ENCODE data around the gene MAP2K3. TPM values are rescaled to one million over a fixed set of nuclear protein-coding genes. Genes with fewer than 3 reads are reported as not detected.
"Not testable (repeated sequence)": the region's sequence is repeated elsewhere in the genome, so short reads cannot be mapped to it uniquely, and the experiment has no call there.

The MAP2K3 gene
- total and polyA plus RNA-seq, 2 of the 8 experiments (the other 6 are each of a cell fraction or from before 2014, with no cell fraction given): 16.9 to 33.5 TPM

GRCh38 chr17:21341279-21341678 lies 56.8 kb downstream of the MAP2K3 start:
- H2AK5ac ChIP-seq (ENCODE audit: low read depth, low read length); H4K91ac ChIP-seq (replicated peaks; ENCODE audit: insufficient read length, low read length); H3K4me1 ChIP-seq (replicated peaks in 1 of 4; ENCODE audit: control insufficient read depth in 3 of 4, insufficient read depth in 4 of 4, low read length in 3 of 4); POLR2A ChIA-PET (ENCODE audit: partially characterized antibody); H4K20me1 ChIP-seq (replicated peaks in 1 of 2; ENCODE audit: control insufficient read depth in 1 of 2, insufficient read depth in 2 of 2, low read length in 2 of 2); H2BK20ac ChIP-seq (ENCODE audit: low read length); H4K8ac ChIP-seq (ENCODE audit: extremely low read depth, insufficient read depth, low read length); H3K4me3 ChIP-seq (ENCODE audit: extremely low read depth in 1 of 4, insufficient read depth in 2 of 4, low read depth in 3 of 4, low read length in 4 of 4); H3K27ac ChIP-seq (ENCODE audit: low read depth, low read length); FAIRE-seq; H2BK12ac ChIP-seq (ENCODE audit: low read depth, low read length); H3K9ac ChIP-seq (replicated peaks in 1 of 4; ENCODE audit: extremely low read depth in 1 of 4, low read depth in 3 of 4, low read length in 3 of 4); H3K36me3 ChIP-seq (ENCODE audit: control insufficient read depth in 2 of 4, insufficient read depth in 4 of 4, low read length in 3 of 4); H2BK120ac ChIP-seq (replicated peaks; ENCODE audit: low read depth, low read length); H3K23ac ChIP-seq (ENCODE audit: insufficient read length); H2BK15ac ChIP-seq (ENCODE audit: low read length); H3K14ac ChIP-seq (ENCODE audit: insufficient read length); H3K27me3 ChIP-seq (replicated peaks in 1 of 4; ENCODE audit: control insufficient read depth in 3 of 4, extremely low read depth in 1 of 4, insufficient read depth in 3 of 4, low read length in 3 of 4); H3K18ac ChIP-seq (ENCODE audit: extremely low read depth, low read length); H3K23me2 ChIP-seq (ENCODE audit: low read depth, low read length); H2BK5ac ChIP-seq (ENCODE audit: low read depth, low read length); H3K4ac ChIP-seq (replicated peaks; ENCODE audit: insufficient read length, low read depth, low read length); H3K79me2 ChIP-seq (ENCODE audit: control insufficient read depth in 1 of 2, insufficient read depth in 2 of 2, low read length in 2 of 2); H3K4me2 ChIP-seq (ENCODE audit: insufficient read depth in 1 of 2, low read depth in 2 of 2, low read length in 2 of 2); H4K5ac ChIP-seq (ENCODE audit: insufficient read length, low read depth, low read length); H3K56ac ChIP-seq (replicated peaks; ENCODE audit: insufficient read length, low read depth, low read length); H2AFZ ChIP-seq (ENCODE audit: low read length); H3K79me1 ChIP-seq (ENCODE audit: low read depth, low read length): not testable (repeated sequence)
- CTCF ChIA-PET (ENCODE audit: partially characterized antibody): interaction anchor here (0.6 kb wide), 1 partner anchor 38 kb away, joined by 3 read pairs; no protein-coding TSS in a partner anchor
- WGBS, 2 experiments (ENCODE audit: extremely low coverage in 1 of 2, insufficient coverage in 1 of 2, insufficient read length in 1 of 2, insufficient replicate concordance in 2 of 2, low coverage in 1 of 2, low lambda C conversion rate in 2 of 2, missing lambda C conversion rate in 1 of 2): 87% methylated on average over 3 of the region's 4 CpGs; no CpG with 5 or more reads in 1 of the 2 experiments
- peaks cover 5 to 11% of the 10 kb centered on the region in 2 experiments; a peak in 1 of 4 replicates for H3K9me3 ChIP-seq (ENCODE audit: insufficient read depth in 2 of 2, low read depth in 1 of 2, low read length in 1 of 2)
- peak in 1 of 2 experiments; percentile 22 for DNase-seq (ENCODE audit: low read depth in 1 of 2, low spot score in 2 of 2)

- peaks cover under 1 to 11% of the 10 kb centered on the region in 2 experiments; a peak in 1 of 4 replicates for H3K9me3 ChIP-seq (ENCODE audit: insufficient read depth in 2 of 2, low read depth in 1 of 2, low read length in 1 of 2)
- CTCF ChIA-PET (ENCODE audit: partially characterized antibody); H3K27me3 ChIP-seq (replicated peaks in 1 of 4; ENCODE audit: control insufficient read depth in 3 of 4, extremely low read depth in 1 of 4, insufficient read depth in 3 of 4, low read length in 3 of 4); POLR2A ChIA-PET (ENCODE audit: partially characterized antibody); H2BK5ac ChIP-seq (ENCODE audit: low read depth, low read length); H2BK15ac ChIP-seq (ENCODE audit: low read length); H3K23me2 ChIP-seq (ENCODE audit: low read depth, low read length); H3K14ac ChIP-seq (ENCODE audit: insufficient read length); H2AK5ac ChIP-seq (ENCODE audit: low read depth, low read length); H3K9ac ChIP-seq (replicated peaks in 1 of 4; ENCODE audit: extremely low read depth in 1 of 4, low read depth in 3 of 4, low read length in 3 of 4); H4K8ac ChIP-seq (ENCODE audit: extremely low read depth, insufficient read depth, low read length); H2BK120ac ChIP-seq (replicated peaks; ENCODE audit: low read depth, low read length); H3K79me2 ChIP-seq (ENCODE audit: control insufficient read depth in 1 of 2, insufficient read depth in 2 of 2, low read length in 2 of 2); H2AFZ ChIP-seq (ENCODE audit: low read length); H3K23ac ChIP-seq (ENCODE audit: insufficient read length); H3K18ac ChIP-seq (ENCODE audit: extremely low read depth, low read length); H3K56ac ChIP-seq (replicated peaks; ENCODE audit: insufficient read length, low read depth, low read length); H3K79me1 ChIP-seq (ENCODE audit: low read depth, low read length); H4K5ac ChIP-seq (ENCODE audit: insufficient read length, low read depth, low read length); FAIRE-seq; H3K4me2 ChIP-seq (ENCODE audit: insufficient read depth in 1 of 2, low read depth in 2 of 2, low read length in 2 of 2); H3K36me3 ChIP-seq (ENCODE audit: control insufficient read depth in 2 of 4, insufficient read depth in 4 of 4, low read length in 3 of 4); DNase-seq (ENCODE audit: low read depth in 1 of 2, low spot score in 2 of 2); H2BK12ac ChIP-seq (ENCODE audit: low read depth, low read length); H4K91ac ChIP-seq (replicated peaks; ENCODE audit: insufficient read length, low read length); H2BK20ac ChIP-seq (ENCODE audit: low read length); H3K4me3 ChIP-seq (ENCODE audit: extremely low read depth in 1 of 4, insufficient read depth in 2 of 4, low read depth in 3 of 4, low read length in 4 of 4); H3K4me1 ChIP-seq (replicated peaks in 1 of 4; ENCODE audit: control insufficient read depth in 3 of 4, insufficient read depth in 4 of 4, low read length in 3 of 4); H3K4ac ChIP-seq (replicated peaks; ENCODE audit: insufficient read length, low read depth, low read length); H3K27ac ChIP-seq (ENCODE audit: low read depth, low read length); H4K20me1 ChIP-seq (replicated peaks in 1 of 2; ENCODE audit: control insufficient read depth in 1 of 2, insufficient read depth in 2 of 2, low read length in 2 of 2): not testable (repeated sequence)
- 85% methylated on average over 8 of the region's 8 CpGs; no CpG with 5 or more reads in 1 of the 2 experiments for WGBS, 2 experiments (ENCODE audit: extremely low coverage in 1 of 2, insufficient coverage in 1 of 2, insufficient read length in 1 of 2, insufficient replicate concordance in 2 of 2, low coverage in 1 of 2, low lambda C conversion rate in 2 of 2, missing lambda C conversion rate in 1 of 2)
Measured at GRCh38 chr17:21341925-21342540, 57.5 kb downstream of the MAP2K3 start.
